HG03520 (cell line): ENCODE measurements around the gene C14orf132.

Experiments
- ATAC-seq: cut with Tn5 transposase; IDR thresholded peaks from one replicate; pipeline ENCODE4 v1.9.1; 2021; ENCODE audit warnings: mild to moderate bottlenecking, moderate library complexity; ENCODE audit not compliant: unreplicated experiment

C14orf132 gene

GRCh38 chr14:96114002-96114401, 74.8 kb downstream of the C14orf132 start:
- no peak for ATAC-seq

GRCh38 chr14:96117101-96117897, 78.1 kb downstream of the C14orf132 start:
- no peak for ATAC-seq

GRCh38 chr14:96117960-96118359, 78.8 kb downstream of the C14orf132 start:
- ATAC-seq: no peak

- ATAC-seq: no peak
Observed at GRCh38 chr14:96118391-96118790, 79.2 kb downstream of the C14orf132 start.

- ATAC-seq: no peak
Observed at GRCh38 chr14:96119947-96120346, 80.8 kb downstream of the C14orf132 start.

GRCh38 chr14:96120392-96120791, 81.2 kb downstream of the C14orf132 start:
- no peak for ATAC-seq

GRCh38 chr14:96120941-96121340, 81.8 kb downstream of the C14orf132 start:
- ATAC-seq: no peak

GRCh38 chr14:96121660-96122395, 82.7 kb downstream of the C14orf132 start:
- ATAC-seq: no peak

- ATAC-seq: no peak
Observed at GRCh38 chr14:96122496-96122895, 83.3 kb downstream of the C14orf132 start.

- ATAC-seq: no peak
Observed at GRCh38 chr14:96125536-96125935, 86.4 kb downstream of the C14orf132 start.

GRCh38 chr14:96126339-96126782, 87.2 kb downstream of the C14orf132 start:
- ATAC-seq: no peak

- ATAC-seq: no peak
Observed at GRCh38 chr14:96126783-96127271, 87.7 kb downstream of the C14orf132 start.

- ATAC-seq: no peak
Observed at GRCh38 chr14:96129128-96129736, 90.1 kb downstream of the C14orf132 start.

GRCh38 chr14:96130391-96130790, 91.2 kb downstream of the C14orf132 start:
- no peak for ATAC-seq

GRCh38 chr14:96130854-96131253, 91.7 kb downstream of the C14orf132 start:
- no peak for ATAC-seq

- ATAC-seq: no peak
Observed at GRCh38 chr14:96131836-96132235, 92.7 kb downstream of the C14orf132 start.

- ATAC-seq: no peak
Observed at GRCh38 chr14:96134508-96134907, 95.3 kb downstream of the C14orf132 start.

GRCh38 chr14:96135285-96135684, 96.1 kb downstream of the C14orf132 start:
- no peak for ATAC-seq

- ATAC-seq: no peak
Observed at GRCh38 chr14:96136371-96137005, 97.3 kb downstream of the C14orf132 start.

GRCh38 chr14:96138241-96138640, 99.1 kb downstream of the C14orf132 start:
- ATAC-seq: no peak

- no peak for ATAC-seq
Observed at GRCh38 chr14:96139169-96139568, 100.0 kb downstream of the C14orf132 start.
